Keratinocyte (primary cell): ENCODE measurements around the gene KCNH8. TPM values are rescaled to one million over a fixed set of nuclear protein-coding genes. Genes with fewer than 3 reads are reported as not detected.

Source experiments
- DNase-seq: peaks from one replicate; pipeline ENCODE4 v3.0.0-alpha.2; 2011; ENCODE audit warnings: low read depth, missing footprints, low spot score
- FAIRE-seq: peaks from 2 replicates; lab custom pipeline; 2011; peaks lifted over from hg19 to GRCh38; lab: Jason Lieb, UNC
- H2AFZ ChIP-seq: 2 replicates; pipeline ENCODE4 v1.6.0; 2012; ENCODE audit warnings: low read length, control low read depth, inconsistent platforms; ENCODE audit not compliant: control insufficient read depth
- H3K27ac ChIP-seq: 2 replicates; pipeline ENCODE4 v1.5.1; 2011; ENCODE audit warnings: low read length; ENCODE audit not compliant: control insufficient read depth, insufficient read depth
- H3K27me3 ChIP-seq: 3 replicates; pipeline ENCODE4 v1.6.0; 2011; ENCODE audit warnings: low read length; ENCODE audit not compliant: control insufficient read depth, insufficient read depth; ENCODE audit errors: extremely low read depth
- H3K36me3 ChIP-seq, 2 experiments: 2 replicates in 1 of 2; 3 replicates in 1 of 2; pipeline ENCODE4 v1.5.1; 2011; ENCODE audit warnings: low read length in 2 of 2, mild to moderate bottlenecking in 1 of 2; ENCODE audit not compliant: control insufficient read depth in 2 of 2, insufficient read depth in 2 of 2; ENCODE audit errors: extremely low read depth in 1 of 2
- H3K4me1 ChIP-seq: 3 replicates; pipeline ENCODE4 v1.5.1; 2011; ENCODE audit warnings: low read length; ENCODE audit not compliant: control insufficient read depth, insufficient read depth; ENCODE audit errors: extremely low read depth
- H3K4me2 ChIP-seq: 3 replicates; pipeline ENCODE4 v1.6.0; 2011; ENCODE audit warnings: low read depth, low read length; ENCODE audit not compliant: control insufficient read depth, insufficient read depth; ENCODE audit errors: extremely low read depth
- H3K4me3 ChIP-seq, 3 experiments: fragments of 200-600 bp in 1 of 3; sonication (generic) in 1 of 3; 2 replicates in 2 of 3; 3 replicates in 1 of 3; pipeline ENCODE4 v1.5.1; 2011 to 2016; ENCODE audit warnings: low read length in 3 of 3, mild to moderate bottlenecking in 3 of 3, control low read depth in 2 of 3, inconsistent platforms in 1 of 3, low read depth in 1 of 3, mixed read lengths in 1 of 3, mixed run types in 1 of 3, moderate library complexity in 1 of 3; ENCODE audit not compliant: control insufficient read depth in 2 of 3, insufficient read depth in 2 of 3; ENCODE audit errors: extremely low read depth in 1 of 3
- H3K79me2 ChIP-seq: 2 replicates; pipeline ENCODE4 v1.6.0; 2012; ENCODE audit warnings: low read length; ENCODE audit not compliant: control insufficient read depth, insufficient read depth
- H3K9ac ChIP-seq: 3 replicates; pipeline ENCODE4 v1.6.0; 2011; ENCODE audit warnings: low read length; ENCODE audit not compliant: control insufficient read depth, insufficient read depth; ENCODE audit errors: extremely low read depth
- H3K9me1 ChIP-seq: 3 replicates; pipeline ENCODE4 v1.6.0; 2011; ENCODE audit warnings: low read length; ENCODE audit not compliant: control insufficient read depth, insufficient read depth; ENCODE audit errors: extremely low read depth
- H3K9me3 ChIP-seq: 2 replicates; pipeline ENCODE4 v1.5.1; 2012; ENCODE audit warnings: low read depth, low read length; ENCODE audit not compliant: control insufficient read depth
- H4K20me1 ChIP-seq: 3 replicates; pipeline ENCODE4 v1.6.0; 2011; ENCODE audit warnings: low read length; ENCODE audit not compliant: control insufficient read depth, insufficient read depth; ENCODE audit errors: extremely low read depth
- EZH2 ChIP-seq: IDR thresholded peaks from one replicate; pipeline ENCODE4 v1.6.1; 2012; ENCODE audit warnings: inconsistent platforms, mild to moderate bottlenecking, low read length, moderate library complexity
- dilution Hi-C: fragments of 300-500 bp; cut with MboI; formaldehyde crosslinking; loops from one replicate; pipeline ENCODE4 v1.7.0; 2020; ENCODE audit warnings: low sequenced_read_pairs; ENCODE audit not compliant: extremely low pct_ligation_motif_present
- polyA plus RNA-seq, 5 experiments: library from polyadenylated mRNA; depleted of rRNA in 3 of 5; stranded (reverse) in 3 of 5; stranded (forward) in 1 of 5; unstranded in 1 of 5; fragments of >200 nt; gene quantifications; 1 replicate in 1 of 5; 2 replicates in 3 of 5; 3 replicates in 1 of 5; pipeline versions ENCODE4 v1.2.1 to v1.2.3, GENCODE V29; 2011 to 2012; ENCODE audit warnings: missing spikeins in 2 of 5, low read depth in 1 of 5, low replicate concordance in 1 of 5
- TF ChIP-seq, protein P1 (sequence below), 3 experiments: IDR thresholded peaks in 1 of 3; conservative IDR thresholded peaks in 1 of 3; optimal IDR thresholded peaks in 1 of 3; 2 replicates in 2 of 3; 3 replicates in 1 of 3; pipeline versions ENCODE3 to v1.5.1; 2011; ENCODE audit warnings: low read length in 3 of 3, mild to moderate bottlenecking in 3 of 3, moderate library complexity in 2 of 3, control low read depth in 1 of 3, inconsistent platforms in 1 of 3; ENCODE audit not compliant: insufficient read depth in 2 of 3; ENCODE audit errors: extremely low read depth in 1 of 3

KCNH8 gene
- polyA plus RNA-seq, 1 donor (not counting 4 experiments of a cell fraction or from before 2014, with no cell fraction given) = not detected

DNA sequence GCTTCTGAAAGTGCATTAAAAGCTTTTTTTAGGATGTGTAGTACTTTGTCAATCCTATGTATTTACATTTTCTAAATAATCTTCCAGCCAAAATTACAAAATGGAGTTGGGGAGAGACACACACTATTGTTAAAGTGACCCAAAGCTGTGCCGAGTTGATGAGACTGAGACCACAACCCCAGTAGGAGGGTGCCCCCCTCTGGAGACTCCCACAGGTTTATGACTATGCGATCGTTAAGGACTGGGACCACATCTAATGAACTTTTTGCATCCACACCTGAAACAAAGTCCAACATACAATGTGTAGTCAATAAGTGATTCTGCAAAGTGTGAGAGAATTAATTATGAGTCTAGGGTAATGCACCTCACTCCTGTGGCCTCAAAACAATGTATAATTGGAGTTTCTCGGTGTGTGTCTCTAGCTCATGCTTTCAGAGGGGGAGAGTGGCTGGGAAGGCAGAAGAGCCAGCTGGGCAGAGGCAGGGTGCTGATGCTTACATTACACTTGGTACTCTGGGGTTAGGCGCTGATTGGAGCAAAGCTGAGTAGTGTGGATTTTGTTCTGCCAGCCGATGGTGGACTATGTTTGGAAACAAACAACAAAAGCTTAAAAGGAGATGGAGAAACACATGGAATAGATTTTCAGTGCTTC, 102.8 kb downstream of the KCNH8 start:
- dilution Hi-C loops = no loop called here
- FAIRE-seq (no peak), DNase-seq (no peak)
- H3K27me3 ChIP-seq = no peaks in the 10 kb centered on the region
- H4K20me1 ChIP-seq = no peaks in the 10 kb centered on the region
- no peak for TF ChIP-seq EZH2
- TF ChIP-seq, protein P1, sequence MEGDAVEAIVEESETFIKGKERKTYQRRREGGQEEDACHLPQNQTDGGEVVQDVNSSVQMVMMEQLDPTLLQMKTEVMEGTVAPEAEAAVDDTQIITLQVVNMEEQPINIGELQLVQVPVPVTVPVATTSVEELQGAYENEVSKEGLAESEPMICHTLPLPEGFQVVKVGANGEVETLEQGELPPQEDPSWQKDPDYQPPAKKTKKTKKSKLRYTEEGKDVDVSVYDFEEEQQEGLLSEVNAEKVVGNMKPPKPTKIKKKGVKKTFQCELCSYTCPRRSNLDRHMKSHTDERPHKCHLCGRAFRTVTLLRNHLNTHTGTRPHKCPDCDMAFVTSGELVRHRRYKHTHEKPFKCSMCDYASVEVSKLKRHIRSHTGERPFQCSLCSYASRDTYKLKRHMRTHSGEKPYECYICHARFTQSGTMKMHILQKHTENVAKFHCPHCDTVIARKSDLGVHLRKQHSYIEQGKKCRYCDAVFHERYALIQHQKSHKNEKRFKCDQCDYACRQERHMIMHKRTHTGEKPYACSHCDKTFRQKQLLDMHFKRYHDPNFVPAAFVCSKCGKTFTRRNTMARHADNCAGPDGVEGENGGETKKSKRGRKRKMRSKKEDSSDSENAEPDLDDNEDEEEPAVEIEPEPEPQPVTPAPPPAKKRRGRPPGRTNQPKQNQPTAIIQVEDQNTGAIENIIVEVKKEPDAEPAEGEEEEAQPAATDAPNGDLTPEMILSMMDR (optimal IDR thresholded peaks at IDR 0.05 in 1 of 3, IDR thresholded peaks at IDR 0.05 in 1 of 3, conservative IDR thresholded peaks at IDR 0.05 in 1 of 3; ENCODE audit: extremely low read depth in 1 of 3, insufficient read depth in 2 of 3, low read length in 3 of 3) = no peak
- H3K36me3 ChIP-seq = no peaks in the 10 kb centered on the region
- no peaks in the 10 kb centered on the region for H3K9me3 ChIP-seq
- no peaks in the 10 kb centered on the region for H3K4me1 ChIP-seq
- no peaks in the 10 kb centered on the region for H3K9me1 ChIP-seq
- no peak overlapping the region for H3K9ac ChIP-seq
- no peak overlapping the region for H2AFZ ChIP-seq
- H3K27ac ChIP-seq = no peak overlapping the region
- no peaks in the 10 kb centered on the region for H3K79me2 ChIP-seq
- no peak overlapping the region for H3K4me2 ChIP-seq
- H3K4me3 ChIP-seq = no peak overlapping the region

DNA sequence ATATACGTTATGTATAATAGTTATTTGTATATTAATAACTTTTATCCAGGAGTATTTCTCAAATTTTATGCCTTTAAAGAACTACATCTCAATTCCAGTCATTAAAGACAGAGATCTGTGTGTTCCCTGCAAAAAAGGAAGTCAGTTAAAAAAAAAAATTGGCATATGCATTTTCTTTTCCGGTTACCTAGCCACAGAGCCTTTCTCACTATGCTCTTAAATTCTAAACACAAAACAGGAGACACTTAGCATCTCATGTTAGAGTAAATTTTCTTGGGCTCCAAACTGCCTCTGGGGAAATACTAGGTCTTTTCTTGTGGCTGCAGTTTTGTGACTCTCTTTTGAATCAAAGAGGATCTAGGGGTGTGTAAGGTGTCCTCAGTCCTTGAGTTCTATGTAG, 105.9 kb downstream of the KCNH8 start:
- Histone ChIP-seq H3K9me3 (no peaks in the 10 kb centered on the region), H3K9ac (no peak overlapping the region), H3K27me3 (no peaks in the 10 kb centered on the region), H3K4me2 (no peak overlapping the region), H3K4me1 (no peaks in the 10 kb centered on the region), H4K20me1 (no peaks in the 10 kb centered on the region), H3K79me2 (no peaks in the 10 kb centered on the region), H2AFZ (no peak overlapping the region), H3K4me3 (no peak overlapping the region), H3K27ac (no peak overlapping the region), H3K9me1 (no peaks in the 10 kb centered on the region), H3K36me3 (no peaks in the 10 kb centered on the region)
- DNase-seq (no peak), FAIRE-seq (no peak)
- dilution Hi-C loops = no loop called here
- TF ChIP-seq, protein P1 (optimal IDR thresholded peaks at IDR 0.05 in 1 of 3, IDR thresholded peaks at IDR 0.05 in 1 of 3, conservative IDR thresholded peaks at IDR 0.05 in 1 of 3; ENCODE audit: extremely low read depth in 1 of 3, insufficient read depth in 2 of 3, low read length in 3 of 3) = no peak
- no peak for TF ChIP-seq EZH2
